Body of pancreas (tissue), 4 donors: ENCODE data around the gene STX8. TPM values are rescaled to one million over a fixed set of nuclear protein-coding genes. Genes with fewer than 3 reads are reported as not detected.

Experiments
- ATAC-seq: fragments of 150-250 bp; one replicate; pipeline ENCODE4 v1.9.1; 2016
- DNase-seq, 4 donors: peaks; one replicate each; pipeline ENCODE4 v3.0.0-alpha.2; 2019
- H3K27ac ChIP-seq, 4 donors: fragments of 200-600 bp; sonication (generic); 1 replicate in 3 of 4; 2 replicates in 1 of 4; pipeline versions ENCODE4 v1.5.1 to v1.6.1; 2016 to 2019; ENCODE audit warnings: mild to moderate bottlenecking in 1 of 4, mixed read lengths in 1 of 4, moderate library complexity in 1 of 4
- H3K27me3 ChIP-seq, 2 donors: fragments of 200-600 bp; sonication (generic); one replicate each; pipeline ENCODE4 v1.6.0; 2016; ENCODE audit warnings: mild to moderate bottlenecking in 1 of 2
- H3K36me3 ChIP-seq, 2 donors: fragments of 200-600 bp; sonication (generic); replicated peaks in 1 of 2; 2 replicates each; pipeline ENCODE4 v1.5.1; 2016; ENCODE audit warnings: low read depth in 2 of 2; ENCODE audit not compliant: insufficient read depth in 1 of 2
- H3K4me1 ChIP-seq: fragments of 200-600 bp; sonication (generic); one replicate; pipeline ENCODE4 v1.6.0; 2016
- H3K4me3 ChIP-seq, 2 donors: fragments of 200-600 bp; sonication (generic); 1 replicate in 1 of 2; 2 replicates in 1 of 2; pipeline ENCODE4 v1.5.1; 2016 to 2019
- H3K9me3 ChIP-seq, 3 donors: fragments of 200-600 bp; sonication (generic); 1 replicate in 2 of 3; 2 replicates in 1 of 3; pipeline ENCODE4 v1.5.1; 2016
- CTCF ChIP-seq, 7 experiments: fragments of 450-650 bp in 4 of 7; fragments of 200-600 bp in 3 of 7; sonication (generic) in 3 of 7; IDR thresholded peaks; one replicate each; pipeline ENCODE4 v1.5.1; 2016 to 2019; ENCODE audit warnings: antibody characterized with exemption in 7 of 7
- POLR2A ChIP-seq, 3 donors: fragments of 450-650 bp; IDR thresholded peaks; one replicate each; pipeline ENCODE4 v1.6.1; 2016; ENCODE audit warnings: antibody characterized with exemption in 3 of 3, mild to moderate bottlenecking in 2 of 3
- WGBS, 2 donors: methylation state at CpG; one replicate each; pipeline ENCODE4 v1.1.5; 2017; 5-methylcytosine and 5-hydroxymethylcytosine counted together
- intact Hi-C: fragments of 100-400 bp; cut with DNase I; formaldehyde crosslinking; loops from one replicate; pipeline ENCODE4 v1.15.1; 2023
- total RNA-seq, 2 donors: library from RNA; depleted of rRNA; stranded (reverse); fragments of >200 nt; gene quantifications; one replicate each; pipeline ENCODE4 v1.1.0, GENCODE V29; 2016

STX8 gene
- total RNA-seq, 2 donors from 2014 or later = 32.2 to 37.6 TPM

GRCh38 chr17:9229160-9229825, 346.3 kb downstream of the STX8 start:
- H3K4me3 ChIP-seq = no peak overlapping the region
- no peaks in the 10 kb centered on the region for H3K36me3 ChIP-seq
- no peak overlapping the region for H3K27ac ChIP-seq
- H3K9me3 ChIP-seq = no peaks in the 10 kb centered on the region
- no peak for ATAC-seq
- no peak for DNase-seq
- TF ChIP-seq POLR2A (IDR thresholded peaks at IDR 0.05) = no peak
- intact Hi-C loops = no loop called here
- 74 to 81% methylated on average over 12 to 20 of the region's 20 CpGs for WGBS, 2 donors
- H3K27me3 ChIP-seq = no peaks in the 10 kb centered on the region
- H3K4me1 ChIP-seq = peaks cover 9% of the 10 kb centered on the region

GRCh38 chr17:9228408-9229159, 347.0 kb downstream of the STX8 start:
- DNase-seq = peak in 1 of 4 donors; percentile 30
- Histone ChIP-seq H3K4me1 (peaks cover 9% of the 10 kb centered on the region), H3K9me3 (no peaks in the 10 kb centered on the region), H3K27ac (peak overlapping the region in 1 of 4 donors; percentile 25), H3K27me3 (no peaks in the 10 kb centered on the region), H3K4me3 (no peak overlapping the region), H3K36me3 (no peaks in the 10 kb centered on the region)
- 62 to 64% methylated on average over 13 to 16 of the region's 16 CpGs for WGBS, 2 donors
- TF ChIP-seq CTCF (IDR thresholded peaks at IDR 0.05) (no peak), POLR2A (IDR thresholded peaks at IDR 0.05) (no peak)
- peak; percentile 78 for ATAC-seq
- intact Hi-C loops = no loop called here

- intact Hi-C loops = no loop called here
- peaks cover 9% of the 10 kb centered on the region for H3K4me1 ChIP-seq
- no peaks in the 10 kb centered on the region for H3K27me3 ChIP-seq
- H3K27ac ChIP-seq = peak overlapping the region in 1 of 4 donors; percentile 25
- no peaks in the 10 kb centered on the region for H3K36me3 ChIP-seq
- no peak for TF ChIP-seq POLR2A (IDR thresholded peaks at IDR 0.05)
- no peak for TF ChIP-seq CTCF (IDR thresholded peaks at IDR 0.05)
- ATAC-seq (no peak), DNase-seq (no peak)
- H3K9me3 ChIP-seq = no peaks in the 10 kb centered on the region
- WGBS, 2 donors = 74 to 75% methylated on average over 13 of the region's 13 CpGs
- no peak overlapping the region for H3K4me3 ChIP-seq
Measured at GRCh38 chr17:9227819-9228407, 347.7 kb downstream of the STX8 start.

GRCh38 chr17:9226794-9227135, 348.9 kb downstream of the STX8 start:
- no peaks in the 10 kb centered on the region for H3K36me3 ChIP-seq
- peaks cover 9% of the 10 kb centered on the region for H3K4me1 ChIP-seq
- WGBS, 2 donors = 67 to 87% methylated on average over 10 to 12 of the region's 14 CpGs
- H3K4me3 ChIP-seq = no peak overlapping the region
- DNase-seq = no peak
- intact Hi-C loops = no loop called here
- no peaks in the 10 kb centered on the region for H3K27me3 ChIP-seq
- no peak for TF ChIP-seq POLR2A (IDR thresholded peaks at IDR 0.05)
- TF ChIP-seq CTCF (IDR thresholded peaks at IDR 0.05) = no peak
- no peak overlapping the region for H3K27ac ChIP-seq
- ATAC-seq = no peak
- H3K9me3 ChIP-seq = no peaks in the 10 kb centered on the region

- H3K27ac ChIP-seq = no peak overlapping the region
- no peak overlapping the region for H3K4me3 ChIP-seq
- no peak for DNase-seq
Measured at GRCh38 chr17:9226130-9226793, 349.4 kb downstream of the STX8 start.

More at GRCh38 chr17:9226130-9226793, 349.4 kb downstream of the STX8 start:
- Histone ChIP-seq H3K4me1 (peaks cover 9% of the 10 kb centered on the region), H3K27me3 (no peaks in the 10 kb centered on the region), H3K36me3 (no peaks in the 10 kb centered on the region), H3K9me3 (no peaks in the 10 kb centered on the region)
- WGBS, 2 donors = 79 to 86% methylated on average over 8 to 27 of the region's 34 CpGs
- no peak for ATAC-seq
- TF ChIP-seq CTCF (IDR thresholded peaks at IDR 0.05) (no peak), POLR2A (IDR thresholded peaks at IDR 0.05) (no peak)
- intact Hi-C loops = no loop called here
